HG02840 (cell line): ENCODE results near the gene EBLN2.

ENCODE experiments used
- ATAC-seq: cut with Tn5 transposase; IDR thresholded peaks from one replicate; pipeline ENCODE4 v1.9.1; 2021; ENCODE audit warnings: mild to moderate bottlenecking, moderate library complexity, moderate number of reproducible peaks; ENCODE audit not compliant: unreplicated experiment, low FRiP score

Gene EBLN2

GRCh38 chr3:73100741-73101559, 39.5 kb downstream of the EBLN2 start:
- ATAC-seq, result no peak

- no peak for ATAC-seq
These were observed 40.4 kb downstream of the EBLN2 start for GRCh38 chr3:73101881-73102280.

GRCh38 chr3:73107215-73107614, 45.8 kb downstream of the EBLN2 start:
- ATAC-seq, result no peak

- no peak for ATAC-seq
These were observed 46.3 kb downstream of the EBLN2 start for GRCh38 chr3:73107676-73108187.

GRCh38 chr3:73108750-73109149, 47.3 kb downstream of the EBLN2 start:
- ATAC-seq, result no peak

- no peak for ATAC-seq
These were observed 49.1 kb downstream of the EBLN2 start for GRCh38 chr3:73110530-73110929.
